HUES48 (cell line): ENCODE data around the gene TYW1.
A peak's percentile ranks its signal among the peaks of the same experiment; 100 is the strongest.
"Not testable (repeated sequence)": the region's sequence is repeated elsewhere in the genome, so short reads cannot be mapped to it uniquely, and the experiment has no call there.

Source experiments
- H3K27ac ChIP-seq: one replicate; pipeline ENCODE4 v1.7.0; 2013; ENCODE audit warnings: low read depth, low read length, inconsistent platforms
- H3K27me3 ChIP-seq: 2 replicates; pipeline ENCODE4 v1.6.1; 2013; ENCODE audit warnings: mild to moderate bottlenecking, low read length; ENCODE audit not compliant: control insufficient read depth, insufficient read depth
- H3K36me3 ChIP-seq: 2 replicates; pipeline ENCODE4 v1.6.1; 2013; ENCODE audit warnings: low read length; ENCODE audit not compliant: control insufficient read depth, insufficient read depth
- H3K4me1 ChIP-seq: 2 replicates; pipeline ENCODE4 v1.6.1; 2013; ENCODE audit warnings: mild to moderate bottlenecking, low read length; ENCODE audit not compliant: control insufficient read depth, insufficient read depth
- H3K4me3 ChIP-seq: 2 replicates; pipeline ENCODE4 v1.5.1; 2013; ENCODE audit warnings: mild to moderate bottlenecking, low read depth, low read length
- H3K9ac ChIP-seq: 2 replicates; pipeline ENCODE4 v1.6.1; 2013; ENCODE audit warnings: mild to moderate bottlenecking, low read depth, low read length, moderate library complexity
- H3K9me3 ChIP-seq: 2 replicates; pipeline ENCODE4 v1.6.1; 2013; ENCODE audit warnings: low read length; ENCODE audit not compliant: control insufficient read depth, insufficient read depth

TYW1 gene

GRCh38 chr7:66964411-66964810, 32.2 kb upstream of the TYW1 start:
- H3K27ac ChIP-seq: no peak overlapping the region
- no peak overlapping the region for H3K4me3 ChIP-seq
- H3K36me3 ChIP-seq: no peaks in the 10 kb centered on the region

GRCh38 chr7:66967029-66967428, 29.6 kb upstream of the TYW1 start:
- Histone ChIP-seq H3K9me3 (peaks cover 4% of the 10 kb centered on the region; the same call in 1 of the 2 replicates), H3K9ac (no peak overlapping the region), H3K27me3 (no peaks in the 10 kb centered on the region), H3K4me3 (no peak overlapping the region), H3K27ac (no peak overlapping the region), H3K36me3 (no peaks in the 10 kb centered on the region), H3K4me1 (no peaks in the 10 kb centered on the region)

More at GRCh38 chr7:66964411-66964810, 32.2 kb upstream of the TYW1 start:
- no peak overlapping the region for H3K9ac ChIP-seq
- H3K4me1 ChIP-seq: no peaks in the 10 kb centered on the region
- H3K9me3 ChIP-seq: peaks cover 4% of the 10 kb centered on the region; the same call in 1 of the 2 replicates
- no peaks in the 10 kb centered on the region for H3K27me3 ChIP-seq

GRCh38 chr7:66969001-66969400, 27.6 kb upstream of the TYW1 start:
- H3K4me3 ChIP-seq, H3K27me3 ChIP-seq, H3K36me3 ChIP-seq, H3K9me3 ChIP-seq, H3K9ac ChIP-seq, H3K27ac ChIP-seq, H3K4me1 ChIP-seq: not testable (repeated sequence)

- Histone ChIP-seq H3K9me3 (peaks cover 4% of the 10 kb centered on the region; the same call in 1 of the 2 replicates), H3K4me3 (no peak overlapping the region), H3K9ac (no peak overlapping the region), H3K36me3 (no peaks in the 10 kb centered on the region), H3K27me3 (no peaks in the 10 kb centered on the region), H3K4me1 (no peaks in the 10 kb centered on the region), H3K27ac (no peak overlapping the region)
These were observed 26.3 kb upstream of the TYW1 start for GRCh38 chr7:66970310-66970709.

GRCh38 chr7:66974986-66975590, 21.5 kb upstream of the TYW1 start:
- Histone ChIP-seq H3K9ac (no peak overlapping the region), H3K4me1 (no peaks in the 10 kb centered on the region), H3K9me3 (no peaks in the 10 kb centered on the region), H3K27ac (no peak overlapping the region), H3K36me3 (no peaks in the 10 kb centered on the region), H3K4me3 (no peak overlapping the region), H3K27me3 (no peaks in the 10 kb centered on the region)

GRCh38 chr7:66978312-66978711, 18.3 kb upstream of the TYW1 start:
- not testable (repeated sequence) for H3K4me1 ChIP-seq, H3K27ac ChIP-seq, H3K4me3 ChIP-seq, H3K36me3 ChIP-seq, H3K9me3 ChIP-seq, H3K9ac ChIP-seq, H3K27me3 ChIP-seq

GRCh38 chr7:66979013-66979412, 17.6 kb upstream of the TYW1 start:
- not testable (repeated sequence) for H3K9ac ChIP-seq

GRCh38 chr7:66980336-66980735, 16.3 kb upstream of the TYW1 start:
- H3K4me1 ChIP-seq, H3K9me3 ChIP-seq, H3K27ac ChIP-seq, H3K36me3 ChIP-seq, H3K9ac ChIP-seq, H3K27me3 ChIP-seq, H3K4me3 ChIP-seq: not testable (repeated sequence)

More at GRCh38 chr7:66979013-66979412, 17.6 kb upstream of the TYW1 start:
- not testable (repeated sequence) for H3K9me3 ChIP-seq, H3K4me3 ChIP-seq, H3K4me1 ChIP-seq, H3K27ac ChIP-seq, H3K27me3 ChIP-seq, H3K36me3 ChIP-seq

GRCh38 chr7:66989552-66989951, 7.1 kb upstream of the TYW1 start:
- H3K9me3 ChIP-seq, H3K9ac ChIP-seq, H3K27me3 ChIP-seq, H3K4me3 ChIP-seq, H3K27ac ChIP-seq, H3K4me1 ChIP-seq: not testable (repeated sequence)
- peaks cover 33% of the 10 kb centered on the region for H3K36me3 ChIP-seq

- H3K27ac ChIP-seq, H3K9me3 ChIP-seq, H3K27me3 ChIP-seq, H3K9ac ChIP-seq, H3K4me1 ChIP-seq: not testable (repeated sequence)
- peak overlapping the region; percentile 85; the same call in 1 of the 2 replicates for H3K4me3 ChIP-seq
- peaks cover 30% of the 10 kb centered on the region for H3K36me3 ChIP-seq
These were observed 2.6 kb upstream of the TYW1 start for GRCh38 chr7:66994051-66994450.

GRCh38 chr7:66994691-66995049, 2.0 kb upstream of the TYW1 start:
- peaks cover 30% of the 10 kb centered on the region for H3K36me3 ChIP-seq
- H3K27me3 ChIP-seq, H3K4me1 ChIP-seq, H3K9me3 ChIP-seq: not testable (repeated sequence)
- H3K4me3 ChIP-seq: peak overlapping the region; percentile 85
- H3K27ac ChIP-seq: peak overlapping the region; percentile 94
- peak overlapping the region; percentile 84 for H3K9ac ChIP-seq
